Measurements from ENCODE around the gene SERPINA4. TPM values are rescaled to one million over a fixed set of nuclear protein-coding genes. Genes with fewer than 3 reads are reported as not detected.

SERPINA4 gene
- polyA plus RNA-seq (2013, experiment 1 of 2) = not detected
- polyA plus RNA-seq (2013, experiment 2 of 2) = not detected

GRCh38 chr14:94560751-94561655, at the start of gene SERPINA4:
Gene SERPINA4, plus strand, starts transcription at chr14:94561442. Its CDS starts 2,041 bp downstream, at chr14:94563483.
- Histone ChIP-seq H2BK12ac (ENCODE audit: low read length in 2 of 2) (no peak within 1 kb of the TSS), H2AFZ (ENCODE audit: low read depth, low read length) (no peak within 1 kb of the TSS), H2BK120ac (ENCODE audit: low read depth, low read length) (no peak within 1 kb of the TSS), H2BK15ac (ENCODE audit: low read depth, poor library complexity, severe bottlenecking) (no peak within 1 kb of the TSS), H3K36me3 (ENCODE audit: control insufficient read depth in 1 of 2, insufficient read depth in 2 of 2, low read depth in 1 of 2, low read length in 2 of 2) (no peaks in the 10 kb centered on the region), H3K79me1 (replicated peaks; ENCODE audit: low read length, poor library complexity, severe bottlenecking) (no peaks in the 10 kb centered on the region), H4K8ac (ENCODE audit: low read length) (no peak within 1 kb of the TSS), H3K4me3 (ENCODE audit: insufficient read depth in 1 of 2, low read depth in 1 of 2, low read length in 2 of 2) (no peak within 1 kb of the TSS), H2BK5ac (ENCODE audit: low read depth, low read length, poor library complexity, severe bottlenecking) (no peak within 1 kb of the TSS), H3K18ac (ENCODE audit: low read depth in 1 of 2, low read length in 2 of 2) (no peak within 1 kb of the TSS), H3K4me2 (ENCODE audit: low read length, poor library complexity, severe bottlenecking) (no peak within 1 kb of the TSS), H3K23ac (ENCODE audit: low read length in 2 of 2) (no peak within 1 kb of the TSS), H4K91ac (ENCODE audit: low read length) (no peak within 1 kb of the TSS), H2AK5ac (ENCODE audit: low read length, severe bottlenecking) (no peak within 1 kb of the TSS), H3K9me3 (ENCODE audit: control insufficient read depth, low read length) (peaks cover 7% of the 10 kb centered on the region), H3K9ac (ENCODE audit: low read length) (no peak within 1 kb of the TSS), H3K27ac (ENCODE audit: low read length, poor library complexity, severe bottlenecking) (no peak within 1 kb of the TSS), H3K4me1 (ENCODE audit: control insufficient read depth, insufficient read depth, low read depth, low read length) (no peaks in the 10 kb centered on the region), H3K14ac (ENCODE audit: low read length in 2 of 2) (no peak within 1 kb of the TSS), H3K27me3 (ENCODE audit: control insufficient read depth in 1 of 2, insufficient read depth in 1 of 2, low read length in 2 of 2) (peaks cover 0 to 20% of the 10 kb centered on the region in 2 experiments), H3K4ac (ENCODE audit: low read depth in 1 of 2, low read length in 2 of 2) (no peak within 1 kb of the TSS)
- 83% methylated on average over 11 of the region's 11 CpGs for WGBS
- DNase-seq = no peak

GRCh38 chr14:94514351-94514750, 46.9 kb upstream of the SERPINA4 start:
- WGBS = 60% methylated on average over 7 of the region's 7 CpGs
- Histone ChIP-seq H3K79me1 (replicated peaks; ENCODE audit: low read length, poor library complexity, severe bottlenecking) (no peaks in the 10 kb centered on the region), H2AK5ac (ENCODE audit: low read length, severe bottlenecking) (no peak overlapping the region), H4K8ac (ENCODE audit: low read length) (no peak overlapping the region), H4K91ac (ENCODE audit: low read length) (no peak overlapping the region), H2BK5ac (ENCODE audit: low read depth, low read length, poor library complexity, severe bottlenecking) (no peak overlapping the region), H2AFZ (ENCODE audit: low read depth, low read length) (no peak overlapping the region), H3K18ac (ENCODE audit: low read depth in 1 of 2, low read length in 2 of 2) (no peak overlapping the region), H2BK120ac (ENCODE audit: low read depth, low read length) (no peak overlapping the region), H3K27ac (ENCODE audit: low read length, poor library complexity, severe bottlenecking) (no peak overlapping the region), H3K4me2 (ENCODE audit: low read length, poor library complexity, severe bottlenecking) (no peak overlapping the region), H3K14ac (ENCODE audit: low read length in 2 of 2) (no peak overlapping the region), H3K4me3 (ENCODE audit: insufficient read depth in 1 of 2, low read depth in 1 of 2, low read length in 2 of 2) (no peak overlapping the region), H3K27me3 (ENCODE audit: control insufficient read depth in 1 of 2, insufficient read depth in 1 of 2, low read length in 2 of 2) (peaks cover 4 to 48% of the 10 kb centered on the region in 2 experiments), H3K9ac (ENCODE audit: low read length) (no peak overlapping the region), H3K23ac (ENCODE audit: low read length in 2 of 2) (no peak overlapping the region), H3K9me3 (ENCODE audit: control insufficient read depth, low read length) (no peaks in the 10 kb centered on the region), H3K36me3 (ENCODE audit: control insufficient read depth in 1 of 2, insufficient read depth in 2 of 2, low read depth in 1 of 2, low read length in 2 of 2) (no peaks in the 10 kb centered on the region), H3K4ac (ENCODE audit: low read depth in 1 of 2, low read length in 2 of 2) (no peak overlapping the region), H2BK15ac (ENCODE audit: low read depth, poor library complexity, severe bottlenecking) (no peak overlapping the region), H2BK12ac (ENCODE audit: low read length in 2 of 2) (no peak overlapping the region), H3K4me1 (ENCODE audit: control insufficient read depth, insufficient read depth, low read depth, low read length) (no peaks in the 10 kb centered on the region)
- no peak for DNase-seq

- H3K27me3 ChIP-seq (ENCODE audit: control insufficient read depth in 1 of 2, insufficient read depth in 1 of 2, low read length in 2 of 2) = peaks cover 4 to 48% of the 10 kb centered on the region in 2 experiments
- no peak overlapping the region for H3K4me2 ChIP-seq (ENCODE audit: low read length, poor library complexity, severe bottlenecking)
- H2BK5ac ChIP-seq (ENCODE audit: low read depth, low read length, poor library complexity, severe bottlenecking) = no peak overlapping the region
- no peak overlapping the region for H2AK5ac ChIP-seq (ENCODE audit: low read length, severe bottlenecking)
- no peaks in the 10 kb centered on the region for H3K36me3 ChIP-seq (ENCODE audit: control insufficient read depth in 1 of 2, insufficient read depth in 2 of 2, low read depth in 1 of 2, low read length in 2 of 2)
- no peak overlapping the region for H3K9ac ChIP-seq (ENCODE audit: low read length)
- no peak overlapping the region for H3K14ac ChIP-seq (ENCODE audit: low read length in 2 of 2)
- no peak overlapping the region for H4K8ac ChIP-seq (ENCODE audit: low read length)
- no peaks in the 10 kb centered on the region for H3K4me1 ChIP-seq (ENCODE audit: control insufficient read depth, insufficient read depth, low read depth, low read length)
- no peak overlapping the region for H2BK120ac ChIP-seq (ENCODE audit: low read depth, low read length)
- WGBS = 84% methylated on average over 8 of the region's 9 CpGs
- H3K4me3 ChIP-seq (ENCODE audit: insufficient read depth in 1 of 2, low read depth in 1 of 2, low read length in 2 of 2) = no peak overlapping the region
- H3K23ac ChIP-seq (ENCODE audit: low read length in 2 of 2) = no peak overlapping the region
- no peak overlapping the region for H2BK12ac ChIP-seq (ENCODE audit: low read length in 2 of 2)
- no peak overlapping the region for H4K91ac ChIP-seq (ENCODE audit: low read length)
- no peak overlapping the region for H3K4ac ChIP-seq (ENCODE audit: low read depth in 1 of 2, low read length in 2 of 2)
- no peaks in the 10 kb centered on the region for H3K79me1 ChIP-seq (replicated peaks; ENCODE audit: low read length, poor library complexity, severe bottlenecking)
- no peak overlapping the region for H2AFZ ChIP-seq (ENCODE audit: low read depth, low read length)
- no peak overlapping the region for H2BK15ac ChIP-seq (ENCODE audit: low read depth, poor library complexity, severe bottlenecking)
- no peaks in the 10 kb centered on the region for H3K9me3 ChIP-seq (ENCODE audit: control insufficient read depth, low read length)
- DNase-seq = no peak
- no peak overlapping the region for H3K27ac ChIP-seq (ENCODE audit: low read length, poor library complexity, severe bottlenecking)
- no peak overlapping the region for H3K18ac ChIP-seq (ENCODE audit: low read depth in 1 of 2, low read length in 2 of 2)
Observed at GRCh38 chr14:94515426-94515825, 45.8 kb upstream of the SERPINA4 start.

- Histone ChIP-seq H3K79me1 (replicated peaks; ENCODE audit: low read length, poor library complexity, severe bottlenecking) (no peaks in the 10 kb centered on the region), H2BK12ac (ENCODE audit: low read length in 2 of 2) (no peak overlapping the region), H3K4me3 (ENCODE audit: insufficient read depth in 1 of 2, low read depth in 1 of 2, low read length in 2 of 2) (no peak overlapping the region), H3K4me2 (ENCODE audit: low read length, poor library complexity, severe bottlenecking) (no peak overlapping the region), H4K91ac (ENCODE audit: low read length) (no peak overlapping the region), H3K4ac (ENCODE audit: low read depth in 1 of 2, low read length in 2 of 2) (no peak overlapping the region), H2AFZ (ENCODE audit: low read depth, low read length) (no peak overlapping the region), H3K23ac (ENCODE audit: low read length in 2 of 2) (no peak overlapping the region), H3K36me3 (ENCODE audit: control insufficient read depth in 1 of 2, insufficient read depth in 2 of 2, low read depth in 1 of 2, low read length in 2 of 2) (no peaks in the 10 kb centered on the region), H3K27ac (ENCODE audit: low read length, poor library complexity, severe bottlenecking) (no peak overlapping the region), H4K8ac (ENCODE audit: low read length) (no peak overlapping the region), H2BK15ac (ENCODE audit: low read depth, poor library complexity, severe bottlenecking) (no peak overlapping the region), H2AK5ac (ENCODE audit: low read length, severe bottlenecking) (no peak overlapping the region), H2BK5ac (ENCODE audit: low read depth, low read length, poor library complexity, severe bottlenecking) (no peak overlapping the region), H2BK120ac (ENCODE audit: low read depth, low read length) (no peak overlapping the region), H3K14ac (ENCODE audit: low read length in 2 of 2) (no peak overlapping the region), H3K4me1 (ENCODE audit: control insufficient read depth, insufficient read depth, low read depth, low read length) (no peaks in the 10 kb centered on the region), H3K9me3 (ENCODE audit: control insufficient read depth, low read length) (no peaks in the 10 kb centered on the region), H3K27me3 (ENCODE audit: control insufficient read depth in 1 of 2, insufficient read depth in 1 of 2, low read length in 2 of 2) (peaks cover 4 to 48% of the 10 kb centered on the region in 2 experiments), H3K9ac (ENCODE audit: low read length) (no peak overlapping the region), H3K18ac (ENCODE audit: low read depth in 1 of 2, low read length in 2 of 2) (no peak overlapping the region)
- WGBS = 95% methylated on average over 6 of the region's 6 CpGs
- DNase-seq = no peak
Observed at GRCh38 chr14:94515856-94516255, 45.4 kb upstream of the SERPINA4 start.

All from mesenchymal stem cell (in vitro differentiated cells and primary cell).